IPS-20b (cell line): ENCODE measurements around the gene PIGR.

Experiments
- H3K27ac ChIP-seq: one replicate; pipeline ENCODE4 v1.5.1; 2013; ENCODE audit warnings: low read length
- H3K27me3 ChIP-seq: 2 replicates; pipeline ENCODE4 v1.6.1; 2013; ENCODE audit warnings: mild to moderate bottlenecking, low read length, inconsistent platforms; ENCODE audit not compliant: insufficient read depth
- H3K36me3 ChIP-seq: 2 replicates; pipeline ENCODE4 v1.6.1; 2013; ENCODE audit warnings: low read depth, mild to moderate bottlenecking, inconsistent platforms, low read length, moderate library complexity; ENCODE audit not compliant: insufficient read depth
- H3K4me1 ChIP-seq: 2 replicates; pipeline ENCODE4 v1.6.1; 2013; ENCODE audit warnings: mild to moderate bottlenecking, control low read depth, inconsistent platforms, low read length, moderate library complexity; ENCODE audit not compliant: insufficient read depth
- H3K4me3 ChIP-seq: 2 replicates; pipeline ENCODE4 v1.5.1; 2013; ENCODE audit warnings: mild to moderate bottlenecking, low read length, inconsistent platforms
- H3K9ac ChIP-seq: 2 replicates; pipeline ENCODE4 v1.6.1; 2013; ENCODE audit warnings: low read depth, mild to moderate bottlenecking, inconsistent platforms, low read length, moderate library complexity
- H3K9me3 ChIP-seq: 2 replicates; pipeline ENCODE4 v1.6.1; 2013; ENCODE audit warnings: mild to moderate bottlenecking, low read depth, low read length, inconsistent platforms; ENCODE audit not compliant: insufficient read depth

Gene PIGR

DNA sequence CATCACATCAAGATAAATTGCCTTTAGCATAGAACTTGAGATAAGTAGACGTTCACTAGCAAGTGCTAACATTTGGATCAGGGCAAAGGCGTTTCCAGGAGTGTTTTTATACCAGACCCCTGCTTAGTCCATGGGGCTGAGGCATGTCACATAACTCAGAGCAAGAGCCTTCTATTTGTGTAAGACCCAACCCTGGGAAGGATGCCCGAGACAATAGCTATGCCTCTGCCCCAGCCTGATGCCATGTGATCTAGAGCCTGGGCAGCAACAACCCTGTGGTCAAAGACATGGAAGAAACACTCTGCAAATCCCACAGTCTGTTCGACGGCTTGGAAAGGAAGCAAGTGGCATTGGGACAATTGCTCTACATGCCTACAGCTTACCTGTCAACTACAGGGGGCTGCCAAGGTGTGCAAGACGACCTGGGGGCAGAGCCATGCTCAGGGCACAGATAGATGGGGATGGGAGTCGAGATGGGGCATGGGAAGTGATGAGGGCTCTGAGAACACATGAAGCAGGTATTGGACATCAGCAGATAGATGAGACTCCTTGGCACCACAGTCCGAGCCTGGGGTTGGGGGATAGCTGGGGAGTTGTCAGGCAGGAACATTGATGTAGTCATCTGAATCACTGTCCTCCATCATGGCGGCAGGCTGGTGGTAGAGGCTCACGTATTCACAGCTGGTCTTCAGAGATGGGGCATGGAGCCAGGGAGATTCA, 41.7 kb downstream of the PIGR start:
- Histone ChIP-seq H3K4me3 (no peak overlapping the region), H3K27ac (no peak overlapping the region), H3K27me3 (peaks cover 26% of the 10 kb centered on the region)

DNA sequence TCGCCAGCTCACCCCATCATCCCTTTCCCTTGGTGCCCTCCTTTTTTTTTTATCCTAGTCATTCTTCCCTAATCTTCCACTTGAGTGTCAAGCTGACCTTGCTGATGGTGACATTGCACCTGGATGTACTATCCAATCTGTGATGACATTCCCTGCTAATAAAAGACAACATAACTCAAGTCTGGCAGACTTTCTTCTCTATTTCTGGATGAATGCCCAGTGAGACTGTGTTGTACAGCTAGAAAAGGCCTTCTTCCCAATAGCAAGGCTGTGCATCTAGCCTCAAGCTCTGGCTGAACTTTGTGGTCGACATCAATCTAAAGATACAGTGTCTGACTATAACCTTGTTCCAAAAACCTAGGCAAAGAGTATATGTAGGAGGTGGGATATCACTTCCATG, 42.6 kb downstream of the PIGR start:
- no peak overlapping the region for H3K27ac ChIP-seq

More for the DNA sequence above, 41.7 kb downstream of the PIGR start:
- H3K4me1 ChIP-seq: 0 out of 2 replicates have a peak, but pooled peaks cover 5% of the 10 kb centered on the region
- no peak overlapping the region for H3K9ac ChIP-seq
- no peaks in the 10 kb centered on the region for H3K9me3 ChIP-seq
- no peaks in the 10 kb centered on the region for H3K36me3 ChIP-seq

DNA sequence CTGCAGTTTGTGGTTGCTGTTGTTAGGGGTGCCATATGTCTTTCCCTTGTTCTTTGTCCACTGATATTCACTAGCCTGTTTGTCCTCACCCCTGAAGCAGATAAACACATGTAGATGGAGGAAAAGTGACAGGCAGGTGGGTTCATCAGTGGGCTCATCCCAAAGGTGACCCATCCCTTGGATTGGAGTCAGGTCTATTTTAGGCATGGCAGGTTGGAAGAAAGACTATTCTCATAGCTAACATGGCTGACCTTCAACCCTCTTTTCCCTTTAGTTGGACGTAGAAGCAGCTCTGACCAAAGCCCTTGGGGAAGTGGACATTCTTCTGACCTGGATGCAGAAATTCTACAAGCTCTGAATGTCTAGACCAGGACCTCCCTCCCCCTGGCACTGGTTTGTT, 43.6 kb downstream of the PIGR start:
- Histone ChIP-seq H3K4me1 (no peaks in the 10 kb centered on the region; the same call in 1 of the 2 replicates), H3K36me3 (no peaks in the 10 kb centered on the region), H3K27ac (no peak overlapping the region), H3K9ac (no peak overlapping the region), H3K27me3 (peaks cover 7% of the 10 kb centered on the region), H3K9me3 (no peaks in the 10 kb centered on the region), H3K4me3 (no peak overlapping the region)

More for the DNA sequence above, 42.6 kb downstream of the PIGR start:
- Histone ChIP-seq H3K9ac (no peak overlapping the region), H3K4me3 (no peak overlapping the region), H3K27me3 (peaks cover 17% of the 10 kb centered on the region), H3K4me1 (peaks cover 1% of the 10 kb centered on the region; the same call in 1 of the 2 replicates), H3K9me3 (no peaks in the 10 kb centered on the region), H3K36me3 (no peaks in the 10 kb centered on the region)

DNA sequence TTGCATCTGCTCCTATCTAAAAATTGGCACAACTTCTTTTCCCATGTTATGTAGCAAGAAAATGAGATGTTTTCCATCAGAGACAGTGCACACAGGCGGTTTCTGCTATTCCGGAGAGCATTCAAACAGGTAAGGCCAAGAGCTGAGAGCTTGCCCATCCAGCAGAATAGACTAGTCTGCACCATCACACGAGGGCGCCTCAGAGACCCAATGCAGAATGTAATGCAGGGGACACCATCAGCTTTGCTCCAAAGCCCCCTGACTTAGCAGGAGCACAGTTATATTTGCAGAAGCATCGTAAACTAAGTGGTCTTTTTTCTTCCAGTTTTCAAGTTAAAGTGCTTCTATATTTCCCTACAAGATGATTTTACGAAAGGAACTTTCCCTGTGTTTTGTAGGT, 44.3 kb downstream of the PIGR start:
- Histone ChIP-seq H3K4me1 (no peaks in the 10 kb centered on the region; the same call in 1 of the 2 replicates), H3K9ac (no peak overlapping the region), H3K4me3 (no peak overlapping the region), H3K9me3 (no peaks in the 10 kb centered on the region), H3K36me3 (no peaks in the 10 kb centered on the region), H3K27ac (no peak overlapping the region), H3K27me3 (no peaks in the 10 kb centered on the region)

DNA sequence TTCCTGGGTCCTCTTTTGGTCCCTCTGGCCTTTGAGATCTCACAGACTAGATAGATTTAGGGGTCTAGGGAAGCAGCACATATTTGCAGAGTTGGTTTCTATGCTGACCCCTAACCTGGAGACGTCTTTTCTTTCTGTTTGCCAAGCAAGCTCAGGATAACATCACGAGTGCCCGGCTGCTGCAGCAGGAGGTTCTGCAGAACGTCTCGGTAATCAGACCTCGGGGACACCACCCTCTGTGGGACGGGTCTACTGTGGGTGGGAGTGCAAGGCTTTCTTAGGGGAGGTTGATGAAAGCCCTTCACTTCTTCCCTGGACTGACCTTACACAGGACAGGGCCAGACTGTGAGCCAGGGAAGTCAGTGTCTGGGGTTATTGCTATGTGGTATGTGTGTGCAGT, 46.1 kb downstream of the PIGR start:
- Histone ChIP-seq H3K27ac (no peak overlapping the region), H3K4me1 (no peaks in the 10 kb centered on the region; the same call in 1 of the 2 replicates), H3K9ac (no peak overlapping the region), H3K4me3 (no peak overlapping the region), H3K36me3 (no peaks in the 10 kb centered on the region), H3K27me3 (no peaks in the 10 kb centered on the region), H3K9me3 (no peaks in the 10 kb centered on the region)

DNA sequence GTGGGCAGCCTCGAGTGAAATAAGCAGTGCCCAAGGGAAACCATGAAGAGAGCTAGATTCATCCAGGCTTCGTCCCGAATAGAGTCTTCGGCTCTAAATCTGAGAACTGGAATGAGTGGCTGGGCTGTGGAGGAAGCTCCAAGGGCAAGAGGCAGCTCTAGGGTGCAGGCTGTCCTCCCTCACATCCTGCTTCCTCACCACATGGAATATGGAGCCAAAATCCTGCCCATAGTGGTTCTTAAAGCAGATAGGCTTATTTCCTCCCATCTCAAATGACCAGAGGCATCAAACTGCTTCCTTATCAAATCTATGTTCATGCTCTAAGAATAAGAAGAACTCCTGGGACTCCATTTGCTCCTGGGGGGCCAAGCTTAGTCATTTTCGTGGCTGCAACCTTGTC, 46.5 kb downstream of the PIGR start:
- no peaks in the 10 kb centered on the region for H3K27me3 ChIP-seq
- H3K27ac ChIP-seq: no peak overlapping the region
- H3K36me3 ChIP-seq: no peaks in the 10 kb centered on the region
- no peaks in the 10 kb centered on the region for H3K9me3 ChIP-seq
- H3K4me3 ChIP-seq: no peak overlapping the region
- no peak overlapping the region for H3K9ac ChIP-seq
- H3K4me1 ChIP-seq: no peaks in the 10 kb centered on the region; the same call in 1 of the 2 replicates

DNA sequence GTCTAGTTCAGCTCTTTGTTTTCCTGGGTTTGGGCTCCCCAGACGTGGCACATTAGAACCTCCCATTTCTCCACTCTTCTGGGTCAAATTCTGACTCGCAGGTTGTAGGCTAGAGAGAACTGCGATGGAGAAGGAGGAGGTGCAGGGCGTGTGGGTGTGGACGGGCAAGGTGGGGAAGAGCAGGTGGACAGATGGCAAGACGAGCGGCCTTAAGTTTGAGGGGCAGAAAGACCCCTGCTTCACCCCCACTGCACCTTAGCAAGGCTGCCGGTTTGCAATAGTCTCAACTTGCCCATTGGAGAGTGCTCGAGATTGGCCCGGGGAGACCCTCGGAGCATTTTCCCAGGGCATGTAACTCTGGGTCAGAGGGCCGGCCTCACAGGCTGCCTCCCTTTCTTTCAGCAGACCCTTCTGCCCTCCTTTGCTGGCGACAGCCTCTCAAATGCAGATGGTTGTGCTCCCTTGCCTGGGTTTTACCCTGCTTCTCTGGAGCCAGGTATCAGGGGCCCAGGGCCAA, 47.3 kb downstream of the PIGR start:
- H3K36me3 ChIP-seq: no peaks in the 10 kb centered on the region
- H3K4me1 ChIP-seq: no peaks in the 10 kb centered on the region; the same call in 1 of the 2 replicates
- H3K9me3 ChIP-seq: no peaks in the 10 kb centered on the region
- H3K4me3 ChIP-seq: no peak overlapping the region
- no peak overlapping the region for H3K9ac ChIP-seq
- no peak overlapping the region for H3K27ac ChIP-seq
- H3K27me3 ChIP-seq: no peaks in the 10 kb centered on the region

DNA sequence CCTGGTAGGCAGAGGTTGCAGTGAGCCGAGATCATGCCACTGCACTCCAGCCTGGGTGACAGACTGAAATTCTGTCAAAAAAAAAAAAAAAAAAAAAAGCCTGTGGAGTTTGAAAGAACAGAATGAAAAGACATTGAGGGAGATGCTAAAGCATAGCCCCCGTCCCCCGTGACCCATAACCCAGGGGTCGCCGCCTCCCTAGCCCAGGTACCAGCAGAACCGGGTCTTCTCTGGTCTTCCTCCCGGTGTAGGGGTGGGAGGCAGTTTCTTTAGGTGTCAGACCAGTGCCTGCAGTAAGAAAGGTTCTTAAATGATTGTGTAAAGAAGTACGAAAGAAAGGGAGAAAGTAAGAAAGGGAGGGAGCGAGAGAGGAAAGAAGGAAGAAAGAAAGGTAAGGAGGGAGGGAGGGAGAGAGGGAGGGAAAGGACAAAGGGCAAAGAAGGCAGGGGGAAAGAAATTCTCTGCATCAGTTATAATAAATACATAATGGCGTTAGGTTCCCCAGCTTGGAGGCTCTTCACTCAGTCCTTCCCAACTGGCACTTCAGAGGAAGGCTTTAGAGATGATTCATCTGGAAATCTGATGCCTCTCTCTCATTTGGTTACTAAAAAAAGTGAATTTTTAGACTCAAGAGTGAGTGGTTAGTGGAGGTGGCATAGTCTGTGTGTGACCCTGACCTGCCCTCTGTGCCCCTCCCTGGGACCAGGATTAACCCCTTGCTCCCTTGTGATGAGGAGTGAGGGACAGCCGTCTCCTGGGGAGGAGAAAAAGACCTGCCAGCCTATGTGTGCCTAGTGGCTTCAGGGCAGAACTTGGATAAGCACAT, 48.0 kb downstream of the PIGR start:
- Histone ChIP-seq H3K9me3 (no peaks in the 10 kb centered on the region), H3K9ac (no peak overlapping the region), H3K4me3 (no peak overlapping the region), H3K27ac (no peak overlapping the region), H3K36me3 (no peaks in the 10 kb centered on the region), H3K27me3 (no peaks in the 10 kb centered on the region), H3K4me1 (no peaks in the 10 kb centered on the region; the same call in 1 of the 2 replicates)

DNA sequence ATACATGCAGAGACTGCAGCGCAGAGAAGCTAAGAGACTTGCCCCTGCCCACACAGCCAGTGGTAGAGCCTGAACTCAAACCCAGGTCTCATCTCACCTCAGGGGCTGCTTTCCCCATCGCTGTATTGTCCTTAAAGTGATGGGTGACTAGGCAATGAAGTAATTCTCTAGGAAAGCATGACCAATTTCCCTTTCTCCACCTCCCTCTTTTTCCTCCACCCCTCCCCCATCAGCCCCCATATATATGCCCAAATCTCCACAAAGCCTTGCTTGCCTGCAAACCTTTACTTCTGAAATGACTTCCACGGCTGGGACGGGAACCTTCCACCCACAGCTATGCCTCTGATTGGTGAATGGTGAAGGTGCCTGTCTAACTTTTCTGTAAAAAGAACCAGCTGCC, 49.1 kb downstream of the PIGR start, which contains the start of gene IL24:
IL24 (plus strand) TSS at position 269 of the 400 bp plus-strand sequence. CDS start 390 bp downstream, outside the sequence.
- Histone ChIP-seq H3K36me3 (no peaks in the 10 kb centered on the region), H3K27me3 (no peaks in the 10 kb centered on the region), H3K27ac (no peak within 1 kb of the TSS), H3K4me3 (no peak within 1 kb of the TSS), H3K9me3 (no peaks in the 10 kb centered on the region), H3K9ac (no peak within 1 kb of the TSS), H3K4me1 (no peaks in the 10 kb centered on the region; the same call in 1 of the 2 replicates)

DNA sequence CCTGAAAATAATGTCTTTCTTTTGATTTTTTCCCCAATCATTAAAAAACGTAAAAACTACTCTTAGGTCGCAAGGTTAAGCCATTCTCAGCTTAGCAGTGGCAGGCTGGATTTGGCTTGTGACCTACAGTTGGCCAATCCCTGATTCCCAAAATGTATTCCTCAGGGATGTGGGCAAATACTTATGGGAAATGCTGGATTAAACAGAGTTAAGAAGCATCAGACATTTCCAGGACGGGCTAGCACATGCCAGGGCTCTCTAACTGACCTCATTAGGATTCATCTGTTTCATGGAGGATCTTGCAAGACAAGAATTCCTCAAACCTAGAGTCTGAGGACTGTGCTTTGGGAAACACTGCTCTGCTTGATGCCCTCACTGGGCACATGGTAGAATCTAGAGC, 50.0 kb downstream of the PIGR start:
- H3K9me3 ChIP-seq: no peaks in the 10 kb centered on the region
- no peak overlapping the region for H3K4me3 ChIP-seq
- no peaks in the 10 kb centered on the region for H3K36me3 ChIP-seq
- H3K9ac ChIP-seq: no peak overlapping the region
- no peak overlapping the region for H3K27ac ChIP-seq
- no peaks in the 10 kb centered on the region for H3K27me3 ChIP-seq
- H3K4me1 ChIP-seq: no peaks in the 10 kb centered on the region; the same call in 1 of the 2 replicates

DNA sequence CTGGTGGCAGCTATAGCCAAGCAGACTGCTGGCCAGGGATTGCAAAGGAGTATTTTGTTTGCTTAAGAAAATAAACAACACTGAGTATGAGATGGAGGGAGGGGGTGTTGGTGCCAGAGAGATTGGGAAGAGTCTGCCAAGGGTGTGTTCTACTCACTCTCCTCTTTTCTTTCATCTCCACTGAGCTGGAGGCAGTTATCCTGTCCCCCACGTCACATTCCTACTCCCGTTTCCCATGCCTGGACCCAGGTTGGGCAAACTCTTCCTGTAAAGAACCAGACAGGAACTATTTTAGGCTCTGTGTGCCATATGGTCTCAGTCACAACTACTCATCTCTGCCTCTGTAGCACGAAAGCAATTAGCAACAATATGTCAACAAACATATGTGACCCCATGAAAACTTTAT, 50.4 kb downstream of the PIGR start:
- no peak overlapping the region for H3K9ac ChIP-seq
- H3K27me3 ChIP-seq: no peaks in the 10 kb centered on the region
- H3K4me1 ChIP-seq: peaks cover under 1% of the 10 kb centered on the region
- H3K4me3 ChIP-seq: no peak overlapping the region
- H3K27ac ChIP-seq: no peak overlapping the region
- H3K9me3 ChIP-seq: no peaks in the 10 kb centered on the region
- H3K36me3 ChIP-seq: no peaks in the 10 kb centered on the region
